HEK293T (cell line): Measurements from ENCODE around the gene SDR42E1.
"Not testable (repeated sequence)": the region's sequence is repeated elsewhere in the genome, so short reads cannot be mapped to it uniquely, and the experiment has no call there.

ENCODE experiments used
- CTCF ChIA-PET: fragments of 350-600 bp; formaldehyde crosslinking; extraction: SDS; loops from one replicate; lab custom pipeline; 2021; ENCODE audit warnings: antibody characterized with exemption, inconsistent platforms; lab: Yijun Ruan, JAX
- POLR2A ChIA-PET: fragments of 350-600 bp; formaldehyde crosslinking; extraction: SDS; loops from one replicate; lab custom pipeline; 2020; ENCODE audit warnings: antibody characterized with exemption, inconsistent platforms; lab: Yijun Ruan, JAX
- DNase-seq: peaks from one replicate; pipeline ENCODE4 v3.0.0; 2012; ENCODE audit warnings: mixed read lengths; ENCODE audit errors: extremely low spot score
- ARNT ChIP-seq: fragments of 450-650 bp; IDR thresholded peaks from 2 replicates; pipeline ENCODE4 v1.6.1; 2017; ENCODE audit warnings: mild to moderate bottlenecking
- BHLHE40 ChIP-seq: fragments of 450-650 bp; IDR thresholded peaks from 2 replicates; pipeline ENCODE4 v1.6.1; 2016; ENCODE audit warnings: mild to moderate bottlenecking, moderate library complexity, borderline replicate concordance
- CTBP1 ChIP-seq: fragments of 450-650 bp; IDR thresholded peaks from 2 replicates; pipeline ENCODE4 v1.6.1; 2016; ENCODE audit warnings: borderline replicate concordance
- ELF4 ChIP-seq: fragments of 450-650 bp; IDR thresholded peaks from 2 replicates; pipeline ENCODE4 v1.6.1; 2017; ENCODE audit warnings: antibody characterized with exemption
- FOXA1 ChIP-seq: fragments of 450-650 bp; IDR thresholded peaks from 2 replicates; pipeline ENCODE4 v1.6.1; 2016; ENCODE audit warnings: mild to moderate bottlenecking
- FOXK2 ChIP-seq: fragments of 450-650 bp; IDR thresholded peaks from 2 replicates; pipeline ENCODE4 v1.6.1; 2016; ENCODE audit warnings: mild to moderate bottlenecking
- FOXM1 ChIP-seq: fragments of 450-650 bp; IDR thresholded peaks from 2 replicates; pipeline ENCODE4 v1.6.1; 2017; ENCODE audit warnings: mild to moderate bottlenecking, borderline replicate concordance
- HDGF ChIP-seq: fragments of 450-650 bp; IDR thresholded peaks from 2 replicates; pipeline ENCODE4 v1.6.1; 2017; ENCODE audit warnings: antibody characterized with exemption, borderline replicate concordance
- L3MBTL2 ChIP-seq: fragments of 450-650 bp; conservative IDR thresholded peaks from 2 replicates; pipeline ENCODE4 v1.6.1; 2016; ENCODE audit warnings: mild to moderate bottlenecking
- LEF1 ChIP-seq: fragments of 450-650 bp; IDR thresholded peaks from 2 replicates; pipeline ENCODE4 v1.6.1; 2017; ENCODE audit warnings: mild to moderate bottlenecking, borderline replicate concordance
- NFRKB ChIP-seq: fragments of 450-650 bp; IDR thresholded peaks from 2 replicates; pipeline ENCODE4 v1.6.1; 2016; ENCODE audit warnings: mild to moderate bottlenecking, moderate library complexity
- SP1 ChIP-seq: fragments of 450-650 bp; IDR thresholded peaks from 2 replicates; pipeline ENCODE4 v1.6.1; 2017
- SUZ12 ChIP-seq: fragments of 450-650 bp; IDR thresholded peaks from 2 replicates; pipeline ENCODE4 v1.6.1; 2016; ENCODE audit warnings: mild to moderate bottlenecking
- TARDBP ChIP-seq: fragments of 450-650 bp; IDR thresholded peaks from 2 replicates; pipeline ENCODE4 v1.6.1; 2016
- ZNF384 ChIP-seq: fragments of 450-650 bp; IDR thresholded peaks from 2 replicates; pipeline ENCODE4 v1.6.1; 2016
- TF ChIP-seq, protein P1 (sequence below): fragments of 450-650 bp; IDR thresholded peaks from 2 replicates; pipeline ENCODE4 v1.6.1; 2016

The SDR42E1 gene

DNA sequence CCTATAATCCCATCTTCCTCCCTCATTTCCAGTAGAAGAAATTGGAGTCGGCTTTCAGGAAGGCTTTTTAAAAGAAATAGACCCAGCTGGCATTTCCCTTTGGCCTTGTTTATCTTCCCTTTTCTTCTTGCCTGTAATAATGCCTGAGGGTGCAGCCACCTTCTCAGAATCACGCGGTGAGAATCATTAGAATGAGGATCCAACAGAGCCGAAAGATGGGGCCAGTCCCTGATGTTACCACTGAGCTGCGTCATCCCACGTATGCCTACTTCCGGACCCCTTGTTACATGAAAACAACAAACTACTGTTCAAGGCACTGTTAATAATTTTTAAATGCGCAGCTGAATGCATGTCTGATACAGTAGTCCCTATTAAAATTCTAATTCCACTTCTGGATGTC, 24.1 kb downstream of the SDR42E1 start:
- CTCF ChIA-PET: interaction anchor here (1.2 kb wide), 1 partner anchor 10 kb away, joined by 6 read pairs; no protein-coding TSS in a partner anchor
- TF ChIP-seq NFRKB (no peak), ZNF384 (no peak), CTBP1 (no peak), SP1 (no peak), FOXA1 (no peak), SUZ12 (no peak), ARNT (no peak), LEF1 (no peak), FOXK2 (no peak), TARDBP (no peak), L3MBTL2 (no peak), FOXM1 (no peak), HDGF (no peak), ELF4 (no peak), BHLHE40 (no peak)
- TF ChIP-seq, protein P1, sequence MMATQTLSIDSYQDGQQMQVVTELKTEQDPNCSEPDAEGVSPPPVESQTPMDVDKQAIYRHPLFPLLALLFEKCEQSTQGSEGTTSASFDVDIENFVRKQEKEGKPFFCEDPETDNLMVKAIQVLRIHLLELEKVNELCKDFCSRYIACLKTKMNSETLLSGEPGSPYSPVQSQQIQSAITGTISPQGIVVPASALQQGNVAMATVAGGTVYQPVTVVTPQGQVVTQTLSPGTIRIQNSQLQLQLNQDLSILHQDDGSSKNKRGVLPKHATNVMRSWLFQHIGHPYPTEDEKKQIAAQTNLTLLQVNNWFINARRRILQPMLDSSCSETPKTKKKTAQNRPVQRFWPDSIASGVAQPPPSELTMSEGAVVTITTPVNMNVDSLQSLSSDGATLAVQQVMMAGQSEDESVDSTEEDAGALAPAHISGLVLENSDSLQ: no peak
- POLR2A ChIA-PET: no interaction called here
- no peak for DNase-seq

DNA sequence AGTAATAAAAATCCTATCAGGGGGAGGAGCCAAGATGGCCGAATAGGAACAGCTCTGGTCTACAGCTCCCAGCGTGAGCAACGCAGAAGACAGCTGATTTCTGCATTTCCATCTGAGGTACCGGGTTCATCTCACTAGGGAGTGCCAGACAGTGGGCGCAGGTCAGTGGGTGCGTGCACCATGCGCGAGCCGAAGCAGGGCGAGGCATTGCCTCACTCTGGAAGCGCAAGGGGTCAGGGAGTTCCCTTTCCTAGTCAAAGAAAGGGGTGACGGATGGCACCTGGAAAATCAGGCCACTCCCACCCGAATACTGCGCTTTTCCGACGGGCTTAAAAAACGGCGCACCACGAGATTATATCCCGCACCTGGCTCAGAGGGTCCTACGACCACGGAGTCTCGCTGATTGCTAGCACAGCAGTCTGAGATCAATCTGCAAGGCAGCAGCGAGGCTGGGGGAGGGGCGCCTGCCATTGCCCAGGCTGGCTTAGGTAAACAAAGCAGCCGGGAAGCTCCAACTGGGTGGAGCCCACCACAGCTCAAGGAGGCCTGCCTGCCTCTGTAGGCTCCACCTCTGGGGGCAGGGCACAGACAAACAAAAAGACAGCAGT, 33.8 kb downstream of the SDR42E1 start:
- DNase-seq, POLR2A ChIA-PET, CTCF ChIA-PET: not testable (repeated sequence)

DNA sequence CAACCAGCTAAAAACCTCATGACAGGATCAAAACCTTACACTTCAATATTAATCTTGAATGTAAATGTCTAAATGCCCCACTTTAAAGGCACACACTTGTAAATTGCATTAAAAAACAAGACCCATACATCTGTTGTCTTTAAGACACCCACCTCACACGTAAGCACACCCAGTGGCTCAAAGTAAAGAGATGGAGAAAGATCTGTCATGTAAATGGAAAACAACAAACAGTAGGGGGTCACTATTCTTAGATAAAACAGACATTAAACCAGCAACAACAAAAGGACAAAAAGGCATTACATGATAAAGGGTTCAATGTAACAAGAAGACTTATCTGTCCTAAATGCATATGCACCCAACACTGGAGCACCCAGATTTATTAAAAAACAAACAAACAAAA, 35.6 kb downstream of the SDR42E1 start:
- TF ChIP-seq SUZ12 (no peak), FOXM1 (no peak), CTBP1 (no peak)
- ChIA-PET POLR2A (no interaction called here), CTCF (no interaction called here)
- no peak for DNase-seq

DNA sequence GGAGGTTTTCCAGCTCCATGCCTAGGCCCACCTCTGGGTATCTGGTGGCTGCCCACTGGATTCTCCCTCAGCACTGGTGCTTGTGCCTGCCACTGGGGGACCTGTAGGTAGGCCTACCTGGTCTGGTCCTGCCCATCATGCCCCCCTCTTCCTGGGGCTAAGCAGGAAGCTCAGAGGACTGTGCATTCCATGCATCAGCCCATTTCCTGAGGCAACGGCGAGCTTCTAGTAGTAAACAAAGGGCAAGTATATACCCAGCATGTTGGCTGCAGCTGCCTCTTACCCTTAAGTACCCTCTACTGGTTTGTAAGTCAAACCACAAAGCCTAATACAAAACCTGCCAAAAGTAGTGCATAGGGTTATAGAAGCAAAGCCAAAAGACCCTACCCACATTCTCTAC, 37.5 kb downstream of the SDR42E1 start:
- no peak for DNase-seq
- CTCF ChIA-PET: no interaction called here
- POLR2A ChIA-PET: no interaction called here
- TF ChIP-seq ZNF384: no peak
- TF ChIP-seq HDGF: no peak

DNA sequence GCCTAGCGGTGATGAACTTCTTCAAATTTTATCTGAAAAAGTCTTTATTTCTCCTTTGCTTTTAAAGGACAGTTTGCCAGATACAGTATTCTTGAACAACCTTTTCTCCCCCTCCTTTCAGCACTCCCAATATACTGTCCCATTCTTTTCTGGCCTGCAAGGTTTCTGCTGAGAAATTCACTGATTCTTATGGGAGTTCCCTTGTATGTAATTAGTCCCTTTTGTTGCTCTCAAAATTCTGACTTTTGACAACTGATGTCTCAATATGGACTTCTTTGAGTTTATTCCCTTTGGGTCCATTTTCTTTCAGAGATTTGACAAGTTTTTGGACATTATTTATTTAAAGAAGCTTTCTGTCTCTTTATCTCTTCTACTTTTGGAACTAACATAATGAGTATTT, 39.4 kb downstream of the SDR42E1 start:
- no peak for DNase-seq
- ChIA-PET CTCF (no interaction called here), POLR2A (no interaction called here)
- no peak for TF ChIP-seq ZNF384
- TF ChIP-seq NFRKB: no peak
- TF ChIP-seq HDGF: no peak
- no peak for TF ChIP-seq ELF4
- no peak for TF ChIP-seq FOXA1
- TF ChIP-seq ARNT: no peak
- no peak for TF ChIP-seq CTBP1
- no peak for TF ChIP-seq FOXM1

DNA sequence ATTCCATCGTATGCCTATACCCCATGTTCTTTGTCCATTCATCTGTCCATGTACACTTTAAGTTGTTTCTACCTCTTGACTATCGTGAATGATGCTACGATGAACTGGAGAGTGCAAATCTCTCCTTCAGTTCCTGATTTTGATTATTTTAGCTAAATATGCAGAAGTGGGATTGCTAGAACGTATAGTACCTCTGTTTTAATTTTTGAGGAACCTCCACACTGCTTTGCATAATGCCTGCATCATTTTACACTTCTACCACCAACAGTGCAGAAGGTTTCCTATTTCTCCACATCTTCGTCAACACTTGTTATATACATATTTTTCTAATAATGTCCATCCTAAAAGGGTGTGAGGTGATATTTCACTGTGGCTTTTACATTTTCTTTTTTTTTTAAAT, 43.9 kb downstream of the SDR42E1 start:
- CTCF ChIA-PET: no interaction called here
- POLR2A ChIA-PET: no interaction called here
- no peak for DNase-seq
- TF ChIP-seq NFRKB (no peak), ZNF384 (no peak), FOXM1 (no peak), FOXA1 (no peak), HDGF (no peak), ELF4 (no peak), L3MBTL2 (no peak), BHLHE40 (no peak), TARDBP (no peak), SP1 (no peak), ARNT (no peak), CTBP1 (no peak), LEF1 (no peak)
- TF ChIP-seq, protein P1: no peak

DNA sequence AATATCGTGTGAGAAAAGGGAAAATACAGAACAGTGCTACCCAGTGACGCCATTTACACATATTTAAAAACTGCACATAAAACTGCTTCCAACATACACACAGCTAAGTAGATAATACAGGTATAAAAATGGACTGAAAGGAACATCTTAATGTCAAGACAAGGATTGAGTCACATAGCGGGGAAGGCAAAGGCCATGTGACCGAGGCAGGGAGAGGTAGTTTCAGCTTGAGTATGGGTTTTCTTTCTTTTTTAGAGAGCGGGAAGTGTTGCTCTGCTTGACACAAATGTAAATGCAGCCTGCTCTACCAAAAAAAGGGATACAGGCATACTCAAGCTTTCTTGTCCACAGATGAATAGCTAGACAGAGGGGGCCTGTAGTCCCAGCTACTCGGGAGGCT, 46.5 kb downstream of the SDR42E1 start:
- no peak for DNase-seq
- POLR2A ChIA-PET: no interaction called here
- CTCF ChIA-PET: no interaction called here
- TF ChIP-seq SUZ12 (no peak), NFRKB (no peak), CTBP1 (no peak), ZNF384 (no peak), HDGF (no peak), FOXM1 (no peak), FOXA1 (no peak), ARNT (no peak)
- TF ChIP-seq, protein P1: no peak
